Astrocyte (in vitro differentiated cells and primary cell): ENCODE measurements around the gene KDM2B. TPM values are rescaled to one million over a fixed set of nuclear protein-coding genes. Genes with fewer than 3 reads are reported as not detected.

Experiments
- DNase-seq: peaks from one replicate; pipeline ENCODE4 v3.0.0-alpha.2; 2010; ENCODE audit warnings: low read depth
- FAIRE-seq: peaks from 2 replicates; lab custom pipeline; 2011; peaks lifted over from hg19 to GRCh38; lab: Jason Lieb, UNC
- H2AFZ ChIP-seq: 2 replicates; pipeline ENCODE4 v1.6.0; 2012; ENCODE audit warnings: low read depth, low read length, inconsistent platforms
- H3K27ac ChIP-seq: 2 replicates; pipeline ENCODE4 v1.5.1; 2011; ENCODE audit warnings: low read depth, low read length, inconsistent platforms
- H3K27me3 ChIP-seq: 2 replicates; pipeline ENCODE4 v1.6.0; 2011; ENCODE audit warnings: low read length, inconsistent platforms; ENCODE audit not compliant: insufficient read depth
- H3K36me3 ChIP-seq: 2 replicates; pipeline ENCODE4 v1.5.1; 2011; ENCODE audit warnings: low read length, inconsistent platforms; ENCODE audit not compliant: insufficient read depth
- H3K4me1 ChIP-seq: 2 replicates; pipeline ENCODE4 v1.5.1; 2011; ENCODE audit warnings: low read length, inconsistent platforms; ENCODE audit not compliant: insufficient read depth
- H3K4me2 ChIP-seq: 2 replicates; pipeline ENCODE4 v1.6.0; 2012; ENCODE audit warnings: low read length, inconsistent platforms
- H3K4me3 ChIP-seq: 2 replicates; pipeline ENCODE4 v1.5.1; 2011; ENCODE audit warnings: low read depth, mild to moderate bottlenecking, low read length, inconsistent platforms; ENCODE audit not compliant: insufficient read depth
- H3K79me2 ChIP-seq: 2 replicates; pipeline ENCODE4 v1.6.0; 2012; ENCODE audit warnings: mild to moderate bottlenecking, low read length, inconsistent platforms; ENCODE audit not compliant: insufficient read depth
- H3K9ac ChIP-seq: 2 replicates; pipeline ENCODE4 v1.6.0; 2012; ENCODE audit warnings: mild to moderate bottlenecking, low read length, inconsistent platforms
- H3K9me3 ChIP-seq: 2 replicates; pipeline ENCODE4 v1.5.1; 2012; ENCODE audit warnings: low read depth, mild to moderate bottlenecking, low read length, inconsistent platforms; ENCODE audit not compliant: insufficient read depth
- H4K20me1 ChIP-seq: 2 replicates; pipeline ENCODE4 v1.6.0; 2012; ENCODE audit warnings: low read length, inconsistent platforms; ENCODE audit not compliant: insufficient read depth
- H3K27ac Mint-ChIP-seq: one replicate; pipeline ENCODE4 v1.8.0; 2021; ENCODE audit warnings: mild to moderate bottlenecking, mixed read lengths; ENCODE audit not compliant: unreplicated experiment
- H3K27me3 Mint-ChIP-seq: one replicate; pipeline ENCODE4 v1.8.0; 2021; ENCODE audit warnings: low read depth, mixed read lengths; ENCODE audit not compliant: unreplicated experiment
- H3K36me3 Mint-ChIP-seq: one replicate; pipeline ENCODE4 v1.8.0; 2021; ENCODE audit warnings: low read depth, mixed read lengths; ENCODE audit not compliant: unreplicated experiment
- H3K4me1 Mint-ChIP-seq: one replicate; pipeline ENCODE4 v1.8.0; 2021; ENCODE audit warnings: low read depth, mixed read lengths; ENCODE audit not compliant: unreplicated experiment
- H3K4me3 Mint-ChIP-seq: one replicate; pipeline ENCODE4 v1.8.0; 2021; ENCODE audit warnings: mild to moderate bottlenecking, moderate library complexity, mixed read lengths; ENCODE audit not compliant: unreplicated experiment
- H3K9me3 Mint-ChIP-seq: one replicate; pipeline ENCODE4 v1.8.0; 2021; ENCODE audit warnings: mild to moderate bottlenecking, mixed read lengths; ENCODE audit not compliant: unreplicated experiment
- CTCF ChIP-seq: IDR thresholded peaks from 2 replicates; pipeline ENCODE4 v1.5.1; 2011; ENCODE audit warnings: low read depth, mild to moderate bottlenecking, inconsistent platforms, low read length, moderate library complexity; ENCODE audit not compliant: insufficient read depth
- EZH2 ChIP-seq: IDR thresholded peaks from 2 replicates; pipeline ENCODE4 v1.6.1; 2012; ENCODE audit warnings: mild to moderate bottlenecking, low read length, inconsistent platforms; ENCODE audit not compliant: insufficient read depth
- total RNA-seq: library from RNA; stranded (reverse); gene quantifications from 2 replicates; pipeline ENCODE4 v1.2.1, GENCODE V29; 2021

The KDM2B gene
- total RNA-seq, 1 donor from 2014 or later = 23.4 TPM

GRCh38 chr12:121430833-121431415, 149.9 kb downstream of the KDM2B start:
- Histone ChIP-seq H3K79me2 (no peaks in the 10 kb centered on the region), H3K9ac (no peak overlapping the region), H3K9me3 (no peaks in the 10 kb centered on the region), H3K27ac (no peak overlapping the region), H3K4me3 (no peak overlapping the region), H3K4me2 (no peak overlapping the region), H3K27me3 (no peaks in the 10 kb centered on the region), H3K36me3 (peaks cover 52% of the 10 kb centered on the region), H2AFZ (no peak overlapping the region), H4K20me1 (peaks cover 8% of the 10 kb centered on the region), H3K4me1 (no peaks in the 10 kb centered on the region)
- DNase-seq (no peak), FAIRE-seq (no peak)
- peaks cover 35% of the 10 kb centered on the region for H3K36me3 Mint-ChIP-seq
- no peaks in the 10 kb centered on the region for H3K27me3 Mint-ChIP-seq
- TF ChIP-seq EZH2 (no peak), CTCF (no peak)
- peaks cover 2% of the 10 kb centered on the region for H3K9me3 Mint-ChIP-seq
- no peaks in the 10 kb centered on the region for H3K4me1 Mint-ChIP-seq
- no peak overlapping the region for H3K27ac Mint-ChIP-seq
- no peak overlapping the region for H3K4me3 Mint-ChIP-seq

- DNase-seq = no peak
- Histone ChIP-seq H2AFZ (no peak overlapping the region), H3K36me3 (peaks cover 60% of the 10 kb centered on the region), H3K9ac (no peak overlapping the region), H3K9me3 (no peaks in the 10 kb centered on the region), H3K79me2 (no peaks in the 10 kb centered on the region), H3K4me3 (no peak overlapping the region), H3K4me2 (no peak overlapping the region), H3K27me3 (no peaks in the 10 kb centered on the region), H3K4me1 (no peaks in the 10 kb centered on the region), H4K20me1 (peaks cover 12% of the 10 kb centered on the region), H3K27ac (no peak overlapping the region)
- Mint-ChIP-seq H3K27me3 (no peaks in the 10 kb centered on the region), H3K36me3 (peaks cover 27% of the 10 kb centered on the region), H3K9me3 (peaks cover under 1% of the 10 kb centered on the region), H3K4me3 (no peak overlapping the region), H3K4me1 (no peaks in the 10 kb centered on the region), H3K27ac (no peak overlapping the region)
- no peak for FAIRE-seq
- TF ChIP-seq CTCF (no peak), EZH2 (no peak)
Observed at GRCh38 chr12:121428883-121429282, 151.9 kb downstream of the KDM2B start.

- Mint-ChIP-seq H3K4me3 (no peak overlapping the region), H3K27ac (no peak overlapping the region), H3K36me3 (peaks cover 28% of the 10 kb centered on the region), H3K4me1 (no peaks in the 10 kb centered on the region), H3K27me3 (no peaks in the 10 kb centered on the region), H3K9me3 (no peaks in the 10 kb centered on the region)
- TF ChIP-seq CTCF (no peak), EZH2 (no peak)
- no peak overlapping the region for H3K4me2 ChIP-seq
- H3K9me3 ChIP-seq = no peaks in the 10 kb centered on the region
- no peak overlapping the region for H3K27ac ChIP-seq
- peaks cover 65% of the 10 kb centered on the region for H3K36me3 ChIP-seq
- no peak overlapping the region for H3K4me3 ChIP-seq
- H3K79me2 ChIP-seq = peaks cover 4% of the 10 kb centered on the region
- H3K27me3 ChIP-seq = no peaks in the 10 kb centered on the region
- no peak overlapping the region for H3K9ac ChIP-seq
- no peak overlapping the region for H2AFZ ChIP-seq
- FAIRE-seq (no peak), DNase-seq (no peak)
- H3K4me1 ChIP-seq = no peaks in the 10 kb centered on the region
- peaks cover 9% of the 10 kb centered on the region for H4K20me1 ChIP-seq
Observed at GRCh38 chr12:121427556-121428050, 153.2 kb downstream of the KDM2B start.
